GM06990 (cell line): ENCODE results near the gene FAM98A.

Experiments
- DNase-seq: peaks from one replicate; pipeline ENCODE4 v3.0.0-alpha.2; 2011; ENCODE audit not compliant: insufficient read length; ENCODE audit errors: extremely low read depth
- H3K27me3 ChIP-seq: replicated peaks from 2 replicates; pipeline ENCODE4 v1.6.0; 2011; ENCODE audit warnings: low read length; ENCODE audit not compliant: control insufficient read depth, insufficient read depth
- H3K36me3 ChIP-seq: 2 replicates; pipeline ENCODE4 v1.5.1; 2011; ENCODE audit warnings: low read length; ENCODE audit not compliant: control insufficient read depth, insufficient read depth
- H3K4me3 ChIP-seq: replicated peaks from 2 replicates; pipeline ENCODE4 v1.5.1; 2011; ENCODE audit warnings: low read depth, mild to moderate bottlenecking, control low read depth, low read length
- TF ChIP-seq, protein P1 (sequence below): IDR thresholded peaks from 2 replicates; pipeline ENCODE4 v1.5.1; 2011; ENCODE audit warnings: low read length, control low read depth, mild to moderate bottlenecking, inconsistent platforms; ENCODE audit not compliant: insufficient read depth, poor library complexity, severe bottlenecking

Gene FAM98A

GRCh38 chr2:33561872-33562271 is 37.2 kb downstream of the FAM98A start:
- peaks cover 27% of the 10 kb centered on the region for H3K36me3 ChIP-seq

DNA sequence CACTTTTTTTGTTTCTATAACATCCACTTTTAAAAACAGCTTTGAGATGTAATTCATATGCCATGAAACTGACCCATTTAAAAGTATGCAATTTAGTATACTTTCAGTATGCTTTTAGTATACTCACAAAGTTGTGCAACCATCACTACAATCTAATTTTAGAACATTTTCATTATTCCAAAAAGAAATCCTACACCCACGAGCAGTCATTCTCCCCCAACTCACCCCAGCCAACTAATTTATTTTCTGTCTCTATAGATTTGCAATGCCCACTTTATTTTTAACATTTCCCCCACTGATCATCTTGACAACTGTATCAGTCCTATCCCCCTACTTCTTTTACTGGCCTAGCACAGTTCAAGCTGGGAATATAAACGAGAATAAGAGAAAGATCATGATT is 39.1 kb downstream of the FAM98A start:
- Histone ChIP-seq H3K27me3 (no peaks in the 10 kb centered on the region), H3K4me3 (no peak overlapping the region), H3K36me3 (peaks cover 26% of the 10 kb centered on the region)
- TF ChIP-seq, protein P1, sequence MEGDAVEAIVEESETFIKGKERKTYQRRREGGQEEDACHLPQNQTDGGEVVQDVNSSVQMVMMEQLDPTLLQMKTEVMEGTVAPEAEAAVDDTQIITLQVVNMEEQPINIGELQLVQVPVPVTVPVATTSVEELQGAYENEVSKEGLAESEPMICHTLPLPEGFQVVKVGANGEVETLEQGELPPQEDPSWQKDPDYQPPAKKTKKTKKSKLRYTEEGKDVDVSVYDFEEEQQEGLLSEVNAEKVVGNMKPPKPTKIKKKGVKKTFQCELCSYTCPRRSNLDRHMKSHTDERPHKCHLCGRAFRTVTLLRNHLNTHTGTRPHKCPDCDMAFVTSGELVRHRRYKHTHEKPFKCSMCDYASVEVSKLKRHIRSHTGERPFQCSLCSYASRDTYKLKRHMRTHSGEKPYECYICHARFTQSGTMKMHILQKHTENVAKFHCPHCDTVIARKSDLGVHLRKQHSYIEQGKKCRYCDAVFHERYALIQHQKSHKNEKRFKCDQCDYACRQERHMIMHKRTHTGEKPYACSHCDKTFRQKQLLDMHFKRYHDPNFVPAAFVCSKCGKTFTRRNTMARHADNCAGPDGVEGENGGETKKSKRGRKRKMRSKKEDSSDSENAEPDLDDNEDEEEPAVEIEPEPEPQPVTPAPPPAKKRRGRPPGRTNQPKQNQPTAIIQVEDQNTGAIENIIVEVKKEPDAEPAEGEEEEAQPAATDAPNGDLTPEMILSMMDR: no peak
- no peak for DNase-seq

More at GRCh38 chr2:33561872-33562271, 37.2 kb downstream of the FAM98A start:
- TF ChIP-seq, protein P1: no peak
- Histone ChIP-seq H3K27me3 (no peaks in the 10 kb centered on the region), H3K4me3 (no peak overlapping the region)
- no peak for DNase-seq

GRCh38 chr2:33559328-33559727 is 39.8 kb downstream of the FAM98A start:
- DNase-seq: no peak
- Histone ChIP-seq H3K27me3 (no peaks in the 10 kb centered on the region), H3K4me3 (no peak overlapping the region), H3K36me3 (peaks cover 28% of the 10 kb centered on the region)
- TF ChIP-seq, protein P1: no peak

GRCh38 chr2:33555681-33556080 is 43.4 kb downstream of the FAM98A start:
- H3K4me3 ChIP-seq: no peak overlapping the region
- H3K27me3 ChIP-seq: no peaks in the 10 kb centered on the region
- peaks cover 29% of the 10 kb centered on the region for H3K36me3 ChIP-seq
- no peak for DNase-seq
- TF ChIP-seq, protein P1: no peak

DNA sequence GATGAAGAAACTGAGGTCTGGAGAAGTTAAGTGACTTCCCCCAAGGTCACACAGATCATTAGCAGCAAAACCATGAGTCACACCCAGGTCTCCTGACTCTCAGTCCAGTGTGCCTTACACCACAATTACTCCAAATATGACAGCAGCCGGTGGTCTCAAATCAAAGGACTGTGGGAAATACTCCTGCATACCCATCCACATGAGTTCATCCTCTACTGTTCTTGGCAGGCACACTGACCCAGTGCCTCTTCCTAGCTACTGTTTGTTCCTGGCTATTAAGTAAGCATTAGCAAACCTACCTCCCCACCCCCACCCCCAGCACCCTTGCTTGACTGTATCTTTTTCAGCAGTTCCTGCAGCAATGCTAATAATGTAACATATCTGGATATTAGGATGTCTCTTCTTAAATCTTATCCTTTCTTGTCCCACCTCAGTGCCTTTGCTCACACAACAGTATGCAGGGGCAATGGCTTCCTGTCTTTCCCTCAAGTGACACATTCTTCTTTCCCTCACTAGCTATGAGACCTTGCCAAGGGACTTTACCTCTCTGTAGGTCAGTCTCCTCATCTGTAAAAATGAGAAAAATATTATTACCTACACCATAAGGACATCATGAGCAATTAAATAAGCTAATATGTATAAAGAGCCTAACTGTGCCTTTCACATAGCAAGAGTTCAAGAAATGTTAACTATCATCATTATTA is 46.2 kb downstream of the FAM98A start:
- TF ChIP-seq, protein P1: no peak
- Histone ChIP-seq H3K27me3 (no peaks in the 10 kb centered on the region), H3K4me3 (no peak overlapping the region)

More for the DNA sequence above, 46.2 kb downstream of the FAM98A start:
- peaks cover 20% of the 10 kb centered on the region for H3K36me3 ChIP-seq
- no peak for DNase-seq
